Caco-2 (cell line): ENCODE measurements around the gene S100A4. TPM values are rescaled to one million over a fixed set of nuclear protein-coding genes. Genes with fewer than 3 reads are reported as not detected.
A peak's percentile ranks its signal among the peaks of the same experiment; 100 is the strongest.
"Not testable (repeated sequence)": the region's sequence is repeated elsewhere in the genome, so short reads cannot be mapped to it uniquely, and the experiment has no call there.

Experiments used
- BruUV-seq: library from RNA; stranded (reverse); fragments of 400-500 nt; replicated peaks from 2 replicates; lab custom pipeline; 2021; lab: Mats Ljungman, UMichigan
- CTCF ChIA-PET: fragments of 300-600 bp; sonication (Branson Sonifier 250); formaldehyde crosslinking; loops from one replicate; lab custom pipeline; 2022; ENCODE audit warnings: antibody characterized with exemption; lab: Charles Lee
- POLR2A ChIA-PET: fragments of 300-600 bp; sonication (Branson Sonifier 250); formaldehyde crosslinking; loops from one replicate; lab custom pipeline; 2022; ENCODE audit warnings: antibody characterized with exemption; lab: Charles Lee
- DNase-seq, 2 experiments: peaks; one replicate each; pipeline versions ENCODE4 v3.0.0 to v3.0.0-alpha.2; 2020 to 2022
- H3K27me3 ChIP-seq: replicated peaks from 2 replicates; pipeline ENCODE4 v1.6.0; 2011; ENCODE audit warnings: low read length; ENCODE audit not compliant: control insufficient read depth, insufficient read depth
- H3K36me3 ChIP-seq: 2 replicates; pipeline ENCODE4 v1.5.1; 2011; ENCODE audit warnings: low read length; ENCODE audit not compliant: control insufficient read depth, insufficient read depth
- H3K4me1 ChIP-seq: fragments of 250-450 bp; sonication (Bioruptor Pico); 2 replicates; pipeline ENCODE4 v1.5.1; 2020; ENCODE audit warnings: mild to moderate bottlenecking
- H3K4me3 ChIP-seq: 2 replicates; pipeline ENCODE4 v1.5.1; 2011; ENCODE audit warnings: low read depth, mild to moderate bottlenecking, control low read depth, low read length
- H3K9me3 ChIP-seq: fragments of 250-450 bp; sonication (Bioruptor Pico); 2 replicates; pipeline ENCODE4 v1.5.1; 2020; ENCODE audit warnings: mild to moderate bottlenecking, moderate library complexity
- H3K27ac Mint-ChIP-seq: one replicate; pipeline ENCODE4 v1.8.0; 2022; ENCODE audit warnings: mixed read lengths; ENCODE audit not compliant: unreplicated experiment
- H3K27me3 Mint-ChIP-seq: one replicate; pipeline ENCODE4 v1.8.0; 2022; ENCODE audit warnings: mixed read lengths; ENCODE audit not compliant: insufficient read depth, unreplicated experiment
- H3K36me3 Mint-ChIP-seq: one replicate; pipeline ENCODE4 v1.8.0; 2022; ENCODE audit warnings: mild to moderate bottlenecking, mixed read lengths; ENCODE audit not compliant: insufficient read depth, unreplicated experiment
- H3K4me1 Mint-ChIP-seq: one replicate; pipeline ENCODE4 v1.8.0; 2022; ENCODE audit warnings: low read depth, mixed read lengths; ENCODE audit not compliant: unreplicated experiment
- H3K4me3 Mint-ChIP-seq: one replicate; pipeline ENCODE4 v1.8.0; 2022; ENCODE audit warnings: mild to moderate bottlenecking, moderate library complexity, mixed read lengths; ENCODE audit not compliant: unreplicated experiment
- H3K9me3 Mint-ChIP-seq: one replicate; pipeline ENCODE4 v1.8.0; 2022; ENCODE audit warnings: mixed read lengths; ENCODE audit not compliant: unreplicated experiment
- intact Hi-C: fragments of 100-400 bp; cut with micrococcal nuclease; formaldehyde crosslinking; loops from one replicate; pipeline ENCODE4 v1.10.0; 2022; ENCODE audit not compliant: unreplicated experiment
- total RNA-seq: library from RNA; stranded (reverse); gene quantifications from 2 replicates; pipeline ENCODE4 v1.2.3, GENCODE V29; 2022
- TF ChIP-seq, protein P1 (sequence below), 2 experiments: fragments of 200-600 bp in 1 of 2; IDR thresholded peaks; 1 replicate in 1 of 2; 2 replicates in 1 of 2; pipeline versions ENCODE4 v1.5.1 to v1.8.0; 2011 to 2022; ENCODE audit warnings: antibody characterized with exemption in 1 of 2, control low read depth in 1 of 2, inconsistent platforms in 1 of 2, low read depth in 1 of 2, low read length in 1 of 2, mild to moderate bottlenecking in 1 of 2, moderate library complexity in 1 of 2; ENCODE audit not compliant: insufficient read depth in 1 of 2, severe bottlenecking in 1 of 2, unreplicated experiment in 1 of 2

Gene S100A4
- total RNA-seq, 1 experiment from 2014 or later = 53.6 TPM

DNA sequence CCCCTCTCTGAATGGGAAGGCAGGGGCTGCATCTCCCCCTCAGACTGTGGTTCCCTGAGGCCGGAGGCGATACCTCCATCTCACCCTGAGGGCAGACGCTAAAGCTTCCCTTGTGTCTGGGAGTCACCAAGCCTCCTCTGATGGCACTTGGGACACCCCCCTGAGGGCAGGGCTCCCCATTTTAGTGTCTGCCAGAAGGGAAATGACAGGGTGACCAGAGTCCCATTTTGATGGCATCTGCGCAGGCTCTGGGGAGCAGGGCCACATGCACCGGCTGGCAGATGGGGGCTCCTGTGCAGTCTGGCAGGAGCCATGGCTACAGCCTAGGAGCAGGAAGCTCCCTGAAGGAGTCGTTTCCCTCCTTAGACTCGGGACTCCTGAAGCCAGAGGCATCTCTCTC, 18.4 kb upstream of the S100A4 start:
- intact Hi-C loops = loop anchor here (10.0 kb wide), 1 partner anchor 209 kb away; the partner anchor contains the start of gene S100A9
- peaks cover 15% of the 10 kb centered on the region for H3K36me3 Mint-ChIP-seq
- H3K9me3 Mint-ChIP-seq = no peaks in the 10 kb centered on the region
- Histone ChIP-seq H3K4me1 (peaks cover 48% of the 10 kb centered on the region), H3K4me3 (no peak overlapping the region), H3K9me3 (no peaks in the 10 kb centered on the region), H3K27me3 (no peaks in the 10 kb centered on the region), H3K36me3 (no peaks in the 10 kb centered on the region)
- H3K27ac Mint-ChIP-seq = peak overlapping the region; percentile 98
- ChIA-PET CTCF (interaction anchor here (0.6 kb wide), 1 partner anchor 164 kb away, joined by 3 read pairs; the partner anchor contains the start of gene INTS3), POLR2A (no interaction called here)
- peaks cover 39% of the 10 kb centered on the region for H3K4me1 Mint-ChIP-seq
- TF ChIP-seq, protein P1, sequence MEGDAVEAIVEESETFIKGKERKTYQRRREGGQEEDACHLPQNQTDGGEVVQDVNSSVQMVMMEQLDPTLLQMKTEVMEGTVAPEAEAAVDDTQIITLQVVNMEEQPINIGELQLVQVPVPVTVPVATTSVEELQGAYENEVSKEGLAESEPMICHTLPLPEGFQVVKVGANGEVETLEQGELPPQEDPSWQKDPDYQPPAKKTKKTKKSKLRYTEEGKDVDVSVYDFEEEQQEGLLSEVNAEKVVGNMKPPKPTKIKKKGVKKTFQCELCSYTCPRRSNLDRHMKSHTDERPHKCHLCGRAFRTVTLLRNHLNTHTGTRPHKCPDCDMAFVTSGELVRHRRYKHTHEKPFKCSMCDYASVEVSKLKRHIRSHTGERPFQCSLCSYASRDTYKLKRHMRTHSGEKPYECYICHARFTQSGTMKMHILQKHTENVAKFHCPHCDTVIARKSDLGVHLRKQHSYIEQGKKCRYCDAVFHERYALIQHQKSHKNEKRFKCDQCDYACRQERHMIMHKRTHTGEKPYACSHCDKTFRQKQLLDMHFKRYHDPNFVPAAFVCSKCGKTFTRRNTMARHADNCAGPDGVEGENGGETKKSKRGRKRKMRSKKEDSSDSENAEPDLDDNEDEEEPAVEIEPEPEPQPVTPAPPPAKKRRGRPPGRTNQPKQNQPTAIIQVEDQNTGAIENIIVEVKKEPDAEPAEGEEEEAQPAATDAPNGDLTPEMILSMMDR (IDR thresholded peaks at IDR 0.05; ENCODE audit: insufficient read depth in 1 of 2, low read depth in 1 of 2, low read length in 1 of 2, severe bottlenecking in 1 of 2, unreplicated experiment in 1 of 2) = no peak
- BruUV-seq = no TSS peak
- no peak for DNase-seq
- no peak overlapping the region for H3K4me3 Mint-ChIP-seq
- no peaks in the 10 kb centered on the region for H3K27me3 Mint-ChIP-seq

DNA sequence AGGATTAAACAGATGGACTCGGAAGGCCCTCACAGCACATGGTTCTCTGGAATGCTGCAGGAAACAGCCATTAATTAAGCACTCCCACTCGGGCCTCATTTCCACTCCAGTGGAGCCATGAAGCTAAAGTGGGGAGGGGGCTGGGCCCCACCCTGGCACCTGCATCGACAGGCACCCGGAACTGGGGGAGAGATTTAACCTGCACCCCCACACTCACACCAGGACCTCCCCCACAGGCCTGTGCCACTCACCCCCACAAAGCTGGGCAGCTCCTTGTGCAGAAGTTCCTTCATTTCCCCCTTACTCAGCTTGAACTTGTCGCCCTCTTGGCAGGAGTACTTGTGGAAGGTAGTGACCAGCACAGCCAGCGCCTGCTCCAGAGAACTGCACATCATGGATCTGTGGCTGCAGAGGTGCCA, 17.9 kb upstream of the S100A4 start:
- ChIA-PET POLR2A (no interaction called here), CTCF (no interaction called here)
- DNase-seq = no peak
- intact Hi-C loops = loop anchor here (10.0 kb wide), 1 partner anchor 209 kb away; the partner anchor contains the start of gene S100A9
- Histone ChIP-seq H3K27me3 (no peaks in the 10 kb centered on the region), H3K4me3 (no peak overlapping the region), H3K36me3 (no peaks in the 10 kb centered on the region), H3K9me3 (no peaks in the 10 kb centered on the region), H3K4me1 (peaks cover 43% of the 10 kb centered on the region)
- BruUV-seq = no TSS peak
- TF ChIP-seq, protein P1 (IDR thresholded peaks at IDR 0.05; ENCODE audit: insufficient read depth in 1 of 2, low read depth in 1 of 2, low read length in 1 of 2, severe bottlenecking in 1 of 2, unreplicated experiment in 1 of 2) = no peak
- H3K4me3 Mint-ChIP-seq = no peak overlapping the region
- H3K9me3 Mint-ChIP-seq = no peaks in the 10 kb centered on the region
- no peaks in the 10 kb centered on the region for H3K27me3 Mint-ChIP-seq
- H3K36me3 Mint-ChIP-seq = peaks cover 10% of the 10 kb centered on the region
- peak overlapping the region; percentile 98 for H3K27ac Mint-ChIP-seq
- H3K4me1 Mint-ChIP-seq = peaks cover 34% of the 10 kb centered on the region

- H3K27me3 Mint-ChIP-seq, H3K9me3 Mint-ChIP-seq, H3K36me3 Mint-ChIP-seq, BruUV-seq, H3K4me3 Mint-ChIP-seq, POLR2A ChIA-PET, H3K27ac Mint-ChIP-seq, H3K9me3 ChIP-seq, H3K36me3 ChIP-seq, H3K27me3 ChIP-seq, DNase-seq, H3K4me3 ChIP-seq: not testable (repeated sequence)
- H3K4me1 Mint-ChIP-seq = peaks cover 19% of the 10 kb centered on the region
- intact Hi-C loops = loop anchor here (10.0 kb wide), 1 partner anchor 207 kb away; the partner anchor contains the start of gene S100A9
- CTCF ChIA-PET = interaction anchor here (0.5 kb wide), 1 partner anchor 62 kb away, joined by 4 read pairs; no protein-coding TSS in a partner anchor
- peaks cover 28% of the 10 kb centered on the region for H3K4me1 ChIP-seq
These were observed 16.4 kb upstream of the S100A4 start for GRCh38 chr1:153562021-153562420.
